Mesenchymal stem cell (in vitro differentiated cells and primary cell): ENCODE results near the gene NAPG.
"Not testable (repeated sequence)": the region's sequence is repeated elsewhere in the genome, so short reads cannot be mapped to it uniquely, and the experiment has no call there.

Experiments used
- DNase-seq: peaks from one replicate; pipeline ENCODE4 v3.0.0-alpha.2; 2013
- H2AFZ ChIP-seq: one replicate; pipeline ENCODE4 v1.6.1; 2013; ENCODE audit warnings: low read depth, mild to moderate bottlenecking, control low read depth, inconsistent platforms, low read length, moderate library complexity
- H2AK5ac ChIP-seq: 2 replicates; pipeline ENCODE4 v1.6.1; 2013; ENCODE audit warnings: low read length, moderate library complexity, mild to moderate bottlenecking, inconsistent platforms; ENCODE audit not compliant: severe bottlenecking
- H2BK120ac ChIP-seq: one replicate; pipeline ENCODE4 v1.6.1; 2013; ENCODE audit warnings: low read depth, mild to moderate bottlenecking, inconsistent platforms, low read length, moderate library complexity
- H2BK12ac ChIP-seq, 2 experiments: one replicate each; pipeline ENCODE4 v1.6.1; 2013; ENCODE audit warnings: inconsistent platforms in 2 of 2, low read length in 2 of 2, mild to moderate bottlenecking in 2 of 2, moderate library complexity in 2 of 2, control low read depth in 1 of 2
- H2BK15ac ChIP-seq: one replicate; pipeline ENCODE4 v1.6.1; 2013; ENCODE audit warnings: mild to moderate bottlenecking, low read depth, inconsistent platforms; ENCODE audit not compliant: poor library complexity, severe bottlenecking
- H2BK5ac ChIP-seq: 2 replicates; pipeline ENCODE4 v1.6.1; 2013; ENCODE audit warnings: low read depth, mild to moderate bottlenecking, low read length, control low read depth, inconsistent platforms; ENCODE audit not compliant: poor library complexity, severe bottlenecking
- H3K14ac ChIP-seq, 2 experiments: one replicate each; pipeline ENCODE4 v1.6.1; 2013; ENCODE audit warnings: inconsistent platforms in 2 of 2, low read length in 2 of 2, control low read depth in 1 of 2, mild to moderate bottlenecking in 1 of 2, moderate library complexity in 1 of 2
- H3K18ac ChIP-seq, 2 experiments: one replicate each; pipeline ENCODE4 v1.6.1; 2013; ENCODE audit warnings: inconsistent platforms in 2 of 2, low read length in 2 of 2, control low read depth in 1 of 2, low read depth in 1 of 2, mild to moderate bottlenecking in 1 of 2
- H3K23ac ChIP-seq, 2 experiments: one replicate each; pipeline ENCODE4 v1.6.1; 2013; ENCODE audit warnings: inconsistent platforms in 2 of 2, low read length in 2 of 2, mild to moderate bottlenecking in 2 of 2, moderate library complexity in 2 of 2, control low read depth in 1 of 2
- H3K27ac ChIP-seq: 2 replicates; pipeline ENCODE4 v1.5.1; 2013; ENCODE audit warnings: mild to moderate bottlenecking, moderate library complexity, low read length, control low read depth, inconsistent platforms; ENCODE audit not compliant: poor library complexity, severe bottlenecking
- H3K27me3 ChIP-seq, 2 experiments: 2 replicates each; pipeline versions ENCODE4 v1.6.1 to v1.7.0; 2013; ENCODE audit warnings: low read length in 2 of 2, mild to moderate bottlenecking in 2 of 2, moderate library complexity in 2 of 2, control low read depth in 1 of 2, inconsistent platforms in 1 of 2; ENCODE audit not compliant: control insufficient read depth in 1 of 2, insufficient read depth in 1 of 2
- H3K36me3 ChIP-seq, 2 experiments: 2 replicates each; pipeline versions ENCODE4 v1.6.1 to v1.7.0; 2013; ENCODE audit warnings: low read length in 2 of 2, control low read depth in 1 of 2, inconsistent platforms in 1 of 2, low read depth in 1 of 2, mild to moderate bottlenecking in 1 of 2; ENCODE audit not compliant: insufficient read depth in 2 of 2, control insufficient read depth in 1 of 2
- H3K4ac ChIP-seq, 2 experiments: one replicate each; pipeline ENCODE4 v1.6.1; 2013; ENCODE audit warnings: inconsistent platforms in 2 of 2, low read length in 2 of 2, mild to moderate bottlenecking in 2 of 2, moderate library complexity in 2 of 2, control low read depth in 1 of 2, low read depth in 1 of 2
- H3K4me1 ChIP-seq: 2 replicates; pipeline ENCODE4 v1.6.1; 2013; ENCODE audit warnings: low read depth, low read length, control low read depth; ENCODE audit not compliant: control insufficient read depth, insufficient read depth
- H3K4me2 ChIP-seq: 2 replicates; pipeline ENCODE4 v1.6.1; 2013; ENCODE audit warnings: low read length, mild to moderate bottlenecking, inconsistent platforms; ENCODE audit not compliant: poor library complexity, severe bottlenecking
- H3K4me3 ChIP-seq, 2 experiments: 2 replicates each; pipeline versions ENCODE4 v1.5.1 to v1.7.0; 2013; ENCODE audit warnings: low read length in 2 of 2, mild to moderate bottlenecking in 2 of 2, control low read depth in 1 of 2, low read depth in 1 of 2; ENCODE audit not compliant: insufficient read depth in 1 of 2
- H3K79me1 ChIP-seq: replicated peaks from 2 replicates; pipeline ENCODE4 v1.6.1; 2013; ENCODE audit warnings: mild to moderate bottlenecking, control low read depth, low read length, inconsistent platforms; ENCODE audit not compliant: poor library complexity, severe bottlenecking
- H3K9ac ChIP-seq: 2 replicates; pipeline ENCODE4 v1.7.0; 2013; ENCODE audit warnings: mild to moderate bottlenecking, low read length, moderate library complexity
- H3K9me3 ChIP-seq: 2 replicates; pipeline ENCODE4 v1.7.0; 2013; ENCODE audit warnings: mild to moderate bottlenecking, low read length; ENCODE audit not compliant: control insufficient read depth
- H4K8ac ChIP-seq: one replicate; pipeline ENCODE4 v1.6.1; 2013; ENCODE audit warnings: inconsistent platforms, mild to moderate bottlenecking, low read length, moderate library complexity
- H4K91ac ChIP-seq: one replicate; pipeline ENCODE4 v1.6.1; 2013; ENCODE audit warnings: mild to moderate bottlenecking, low read length, inconsistent platforms
- WGBS: methylation state at CpG from one replicate; pipeline ENCODE4 v1.1.7; 2013; ENCODE audit warnings: mixed read lengths; 5-methylcytosine and 5-hydroxymethylcytosine counted together

The NAPG gene

DNA sequence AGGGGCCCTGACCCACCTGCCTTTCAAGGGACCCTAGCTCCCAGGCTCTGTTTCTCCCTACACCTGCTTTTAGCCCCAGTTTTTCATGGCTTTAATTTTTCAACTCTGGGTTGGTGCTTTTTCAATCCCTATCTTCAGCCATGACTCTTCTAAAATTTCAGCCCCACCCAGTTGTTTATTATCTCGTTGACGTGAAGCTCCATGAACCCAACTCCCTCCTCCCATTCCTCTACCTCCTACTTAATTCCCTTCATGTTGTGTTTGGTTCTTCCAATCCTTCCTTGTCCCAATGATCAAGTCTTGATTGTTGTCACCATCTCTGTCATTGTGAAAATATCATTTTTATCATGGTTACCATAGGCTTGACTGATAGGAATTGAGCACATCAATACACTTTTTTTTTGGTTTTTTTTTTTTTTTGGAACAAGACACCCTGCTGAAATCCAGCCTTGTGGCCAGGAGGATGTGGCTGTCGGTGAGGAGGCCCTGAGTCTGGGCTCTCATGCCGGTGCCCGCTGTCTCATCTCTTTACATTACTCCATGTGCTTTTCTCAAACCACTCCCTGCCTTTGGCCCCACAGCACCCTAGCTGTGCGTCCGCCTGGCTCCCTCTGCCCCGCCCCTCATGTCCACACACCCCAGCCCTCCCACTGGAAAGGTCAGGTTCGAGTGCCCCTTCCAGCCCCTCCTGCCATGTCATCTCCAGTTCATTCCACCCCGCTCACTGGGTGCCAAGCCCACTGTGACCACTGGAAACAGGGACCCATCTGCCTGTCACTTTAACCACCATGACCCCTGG is 39.3 kb downstream of the NAPG start:
- H3K4ac ChIP-seq: no peak overlapping the region
- 94% methylated on average over 10 of the region's 10 CpGs for WGBS
- H2BK5ac ChIP-seq: no peak overlapping the region
- no peak overlapping the region for H2BK120ac ChIP-seq
- no peak overlapping the region for H2AK5ac ChIP-seq
- H4K8ac ChIP-seq: no peak overlapping the region
- H3K79me1 ChIP-seq: no peaks in the 10 kb centered on the region
- H2AFZ ChIP-seq: no peak overlapping the region
- no peak for DNase-seq
- peaks cover 3% of the 10 kb centered on the region for H3K4me1 ChIP-seq
- H3K14ac ChIP-seq: no peak overlapping the region
- no peak overlapping the region for H2BK12ac ChIP-seq
- no peaks in the 10 kb centered on the region for H3K36me3 ChIP-seq
- H3K9ac ChIP-seq: no peak overlapping the region
- H2BK15ac ChIP-seq: no peak overlapping the region
- no peaks in the 10 kb centered on the region for H3K9me3 ChIP-seq
- no peak overlapping the region for H3K23ac ChIP-seq
- no peak overlapping the region for H3K4me2 ChIP-seq
- H3K27ac ChIP-seq: no peak overlapping the region
- no peak overlapping the region for H3K4me3 ChIP-seq
- H3K18ac ChIP-seq: no peak overlapping the region
- H3K27me3 ChIP-seq: no peaks in the 10 kb centered on the region
- H4K91ac ChIP-seq: no peak overlapping the region

DNA sequence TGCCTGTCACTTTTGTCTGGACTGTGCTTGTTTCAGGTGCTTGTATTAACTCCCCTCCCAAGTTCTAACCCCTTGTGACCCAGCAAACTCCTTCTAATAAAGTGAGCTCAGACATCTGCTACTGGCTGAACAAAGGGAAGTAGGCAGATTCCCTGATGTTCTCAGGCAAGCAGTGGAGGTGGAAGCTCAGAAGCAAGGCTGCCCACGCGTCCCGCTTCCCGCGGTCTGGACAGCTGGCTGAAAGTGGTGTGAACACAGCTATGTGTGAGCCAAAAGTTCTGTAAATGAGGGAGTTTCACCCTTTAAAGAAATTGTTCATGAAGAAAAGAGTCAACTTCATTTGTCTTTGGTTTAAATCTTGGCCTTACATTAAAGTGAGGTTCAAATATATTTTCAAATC is 40.0 kb downstream of the NAPG start:
- Histone ChIP-seq H2BK15ac (no peak overlapping the region), H3K4me1 (peaks cover 2% of the 10 kb centered on the region), H4K8ac (no peak overlapping the region), H3K4me3 (no peak overlapping the region), H3K23ac (no peak overlapping the region), H3K27me3 (no peaks in the 10 kb centered on the region), H3K79me1 (no peaks in the 10 kb centered on the region), H3K9me3 (no peaks in the 10 kb centered on the region), H4K91ac (no peak overlapping the region), H3K18ac (no peak overlapping the region), H3K9ac (no peak overlapping the region), H2BK120ac (no peak overlapping the region), H3K4ac (no peak overlapping the region), H3K27ac (no peak overlapping the region), H2BK12ac (no peak overlapping the region), H2BK5ac (no peak overlapping the region), H3K36me3 (no peaks in the 10 kb centered on the region), H3K14ac (no peak overlapping the region), H2AK5ac (no peak overlapping the region), H2AFZ (no peak overlapping the region), H3K4me2 (no peak overlapping the region)
- WGBS: 99% methylated on average over 5 of the region's 5 CpGs
- no peak for DNase-seq

DNA sequence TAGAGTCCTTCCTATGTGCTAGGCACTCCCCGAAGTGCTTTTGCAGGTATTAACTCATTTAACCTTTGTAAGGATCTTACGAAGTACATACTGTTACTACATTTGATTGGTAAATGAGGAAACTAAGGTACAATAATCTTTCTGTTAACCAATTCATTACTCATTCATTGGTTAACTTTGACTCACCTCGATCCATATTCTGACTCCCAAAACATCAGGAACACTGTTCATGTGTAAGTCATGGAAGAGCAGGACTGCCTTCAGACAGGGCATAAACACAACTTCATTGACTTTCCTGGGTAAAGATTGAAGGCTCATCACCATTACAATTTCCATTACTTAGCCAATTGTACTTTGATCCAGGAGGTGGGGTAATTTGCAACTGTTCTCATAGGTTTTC is 40.6 kb downstream of the NAPG start:
- H2AFZ ChIP-seq: no peak overlapping the region
- H3K4me3 ChIP-seq: no peak overlapping the region
- H2BK15ac ChIP-seq: no peak overlapping the region
- no peak overlapping the region for H3K14ac ChIP-seq
- no peaks in the 10 kb centered on the region for H3K79me1 ChIP-seq
- no peak overlapping the region for H3K27ac ChIP-seq
- H2BK120ac ChIP-seq: no peak overlapping the region
- no peaks in the 10 kb centered on the region for H3K27me3 ChIP-seq
- no peak overlapping the region for H3K4me2 ChIP-seq
- H2BK12ac ChIP-seq: no peak overlapping the region
- H3K4ac ChIP-seq: no peak overlapping the region
- H2BK5ac ChIP-seq: no peak overlapping the region
- no peaks in the 10 kb centered on the region for H3K36me3 ChIP-seq
- WGBS: 100% methylated on average over 1 of the region's 3 CpGs
- H4K8ac ChIP-seq: no peak overlapping the region
- H3K23ac ChIP-seq: no peak overlapping the region
- no peak for DNase-seq
- no peaks in the 10 kb centered on the region for H3K9me3 ChIP-seq
- H3K4me1 ChIP-seq: peaks cover 2% of the 10 kb centered on the region
- H4K91ac ChIP-seq: no peak overlapping the region
- no peak overlapping the region for H3K18ac ChIP-seq
- no peak overlapping the region for H3K9ac ChIP-seq
- H2AK5ac ChIP-seq: no peak overlapping the region

DNA sequence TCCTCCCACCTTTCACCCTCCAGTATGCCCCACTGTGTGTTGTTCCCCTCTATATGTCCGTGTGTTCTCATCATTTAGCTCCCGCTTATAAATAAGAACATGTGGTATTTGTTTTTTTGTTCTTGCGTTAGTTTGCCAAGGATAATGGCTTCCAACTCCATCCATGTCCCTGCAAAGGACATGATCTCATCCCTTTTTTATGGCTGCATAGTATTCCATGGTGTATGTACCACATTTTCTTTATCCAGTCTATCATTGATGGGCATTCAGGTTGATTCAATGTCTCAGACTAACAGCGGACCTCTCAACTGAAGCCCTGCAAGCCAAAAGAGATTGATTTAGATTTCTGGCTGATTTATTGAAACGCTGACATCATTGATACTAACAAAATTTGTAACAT is 44.1 kb downstream of the NAPG start:
- not testable (repeated sequence) for H3K27me3 ChIP-seq, DNase-seq, H3K9me3 ChIP-seq, H2BK12ac ChIP-seq, H4K8ac ChIP-seq, H3K18ac ChIP-seq, H3K9ac ChIP-seq, H2AK5ac ChIP-seq, H2BK15ac ChIP-seq, H2AFZ ChIP-seq, H3K36me3 ChIP-seq, H3K4me1 ChIP-seq, H3K4me3 ChIP-seq, H3K4me2 ChIP-seq, H3K4ac ChIP-seq, H4K91ac ChIP-seq, H3K23ac ChIP-seq, H2BK120ac ChIP-seq, H3K27ac ChIP-seq, H3K14ac ChIP-seq, H3K79me1 ChIP-seq, H2BK5ac ChIP-seq
- 100% methylated on average over 3 of the region's 5 CpGs for WGBS
